SK-N-SH treated with all-trans-retinoic acid at 6 μM for 48 hours (cell line): ENCODE results near the gene MRPL27.

Experiments
- BACH2 ChIP-seq: fragments of 250-450 bp; sonication (Bioruptor Pico); IDR thresholded peaks from 2 replicates; pipeline ENCODE4 v1.9.0; 2021; ENCODE audit warnings: mild to moderate bottlenecking, borderline replicate concordance
- CREB5 ChIP-seq: fragments of 250-450 bp; sonication (Bioruptor Pico); IDR thresholded peaks from 2 replicates; pipeline ENCODE4 v1.5.1; 2020; ENCODE audit warnings: low read depth, mild to moderate bottlenecking, moderate library complexity
- GLIS3 ChIP-seq: fragments of 250-450 bp; sonication (Bioruptor Pico); IDR thresholded peaks from 2 replicates; pipeline ENCODE4 v1.5.0; 2020; ENCODE audit warnings: mild to moderate bottlenecking, moderate library complexity
- OSR1 ChIP-seq: fragments of 250-450 bp; sonication (Bioruptor Pico); IDR thresholded peaks from 2 replicates; pipeline ENCODE4 v1.8.0; 2022; ENCODE audit warnings: moderate library complexity, mild to moderate bottlenecking, inconsistent platforms
- PATZ1 ChIP-seq: fragments of 250-450 bp; sonication (Bioruptor Pico); IDR thresholded peaks from 2 replicates; pipeline ENCODE4 v1.8.0; 2020; ENCODE audit warnings: mild to moderate bottlenecking, moderate library complexity, borderline replicate concordance
- POU6F1 ChIP-seq: fragments of 250-450 bp; sonication (Bioruptor Pico); IDR thresholded peaks from 2 replicates; pipeline ENCODE4 v1.8.0; 2021; ENCODE audit warnings: low read depth, mild to moderate bottlenecking, moderate library complexity, borderline replicate concordance
- PPARA ChIP-seq: fragments of 250-450 bp; sonication (Bioruptor Pico); IDR thresholded peaks from 2 replicates; pipeline ENCODE4 v1.5.0; 2020; ENCODE audit warnings: mild to moderate bottlenecking, borderline replicate concordance
- RARB ChIP-seq: fragments of 250-450 bp; sonication (Bioruptor Pico); IDR thresholded peaks from 2 replicates; pipeline ENCODE4 v1.8.0; 2021; ENCODE audit warnings: mild to moderate bottlenecking, moderate library complexity
- TCF4 ChIP-seq: fragments of 250-450 bp; sonication (Bioruptor Pico); IDR thresholded peaks from 2 replicates; pipeline ENCODE4 v1.8.0; 2021; ENCODE audit warnings: mild to moderate bottlenecking, moderate library complexity, borderline replicate concordance
- TOX ChIP-seq: fragments of 250-450 bp; sonication (Bioruptor Pico); IDR thresholded peaks from 2 replicates; pipeline ENCODE4 v1.8.0; 2021; ENCODE audit warnings: mild to moderate bottlenecking, moderate library complexity, borderline replicate concordance
- ZC3H10 ChIP-seq: fragments of 250-450 bp; sonication (Bioruptor Pico); IDR thresholded peaks from 2 replicates; pipeline ENCODE4 v1.5.1; 2021; ENCODE audit warnings: mild to moderate bottlenecking, moderate library complexity
- ZFP3 ChIP-seq: fragments of 250-450 bp; sonication (Bioruptor Pico); IDR thresholded peaks from 2 replicates; pipeline ENCODE4 v1.5.0; 2020; ENCODE audit warnings: mild to moderate bottlenecking, moderate library complexity
- ZFP30 ChIP-seq: fragments of 450-650 bp; formaldehyde crosslinking; IDR thresholded peaks from 2 replicates; pipeline ENCODE4 v1.5.0; 2022; ENCODE audit warnings: mild to moderate bottlenecking, moderate library complexity
- ZNF70 ChIP-seq: fragments of 450-650 bp; formaldehyde crosslinking; IDR thresholded peaks from 2 replicates; pipeline ENCODE4 v1.5.0; 2020; ENCODE audit warnings: mild to moderate bottlenecking, moderate library complexity

- TF ChIP-seq POU6F1 (CRISPR knock-in tag) (no peak), RARB (CRISPR knock-in tag) (no peak), TCF4 (no peak), OSR1 (CRISPR knock-in tag) (no peak), ZFP30 (CRISPR knock-in tag) (no peak), PATZ1 (CRISPR knock-in tag) (no peak), PPARA (no peak), GLIS3 (no peak), ZNF70 (CRISPR knock-in tag) (no peak), ZC3H10 (CRISPR knock-in tag) (no peak), BACH2 (CRISPR knock-in tag) (no peak), ZFP3 (CRISPR knock-in tag) (no peak), TOX (CRISPR knock-in tag) (no peak), CREB5 (no peak)
Observed at GRCh38 chr17:50406578-50406977, 33.6 kb upstream of the MRPL27 start.
